Chondrocyte (in vitro differentiated cells): Measurements from ENCODE around the gene TSTD2. TPM values are rescaled to one million over a fixed set of nuclear protein-coding genes. Genes with fewer than 3 reads are reported as not detected.

Experiments used
- DNase-seq: peaks from one replicate; pipeline ENCODE4 v3.0.0; 2021; ENCODE audit warnings: mixed read lengths, low spot score
- H3K27ac Mint-ChIP-seq: one replicate; pipeline ENCODE4 v1.8.0; 2021; ENCODE audit warnings: mild to moderate bottlenecking, moderate library complexity, mixed read lengths; ENCODE audit not compliant: unreplicated experiment
- H3K27me3 Mint-ChIP-seq: 2 replicates; pipeline ENCODE4 v1.8.0; 2021; ENCODE audit warnings: low read depth, mixed read lengths
- H3K36me3 Mint-ChIP-seq: 2 replicates; pipeline ENCODE4 v1.8.0; 2021; ENCODE audit warnings: low read depth, mixed read lengths
- H3K4me1 Mint-ChIP-seq: 2 replicates; pipeline ENCODE4 v1.8.0; 2021; ENCODE audit warnings: low read depth, mild to moderate bottlenecking, mixed read lengths
- H3K4me3 Mint-ChIP-seq: one replicate; pipeline ENCODE4 v1.8.0; 2021; ENCODE audit warnings: mild to moderate bottlenecking, moderate library complexity, mixed read lengths; ENCODE audit not compliant: unreplicated experiment
- H3K9me3 Mint-ChIP-seq: 2 replicates; pipeline ENCODE4 v1.8.0; 2021; ENCODE audit warnings: low read depth, mixed read lengths
- total RNA-seq: library from RNA; stranded (reverse); gene quantifications from 3 replicates; pipeline ENCODE4 v1.2.1, GENCODE V29; 2021
- TF ChIP-seq, protein P1 (sequence below): fragments of 200-600 bp; sonication (generic); IDR thresholded peaks from 2 replicates; pipeline ENCODE4 v1.5.0; 2021; ENCODE audit warnings: antibody characterized with exemption, mild to moderate bottlenecking, moderate library complexity

TSTD2 gene
- total RNA-seq, 1 donor from 2014 or later = 19.6 TPM

DNA sequence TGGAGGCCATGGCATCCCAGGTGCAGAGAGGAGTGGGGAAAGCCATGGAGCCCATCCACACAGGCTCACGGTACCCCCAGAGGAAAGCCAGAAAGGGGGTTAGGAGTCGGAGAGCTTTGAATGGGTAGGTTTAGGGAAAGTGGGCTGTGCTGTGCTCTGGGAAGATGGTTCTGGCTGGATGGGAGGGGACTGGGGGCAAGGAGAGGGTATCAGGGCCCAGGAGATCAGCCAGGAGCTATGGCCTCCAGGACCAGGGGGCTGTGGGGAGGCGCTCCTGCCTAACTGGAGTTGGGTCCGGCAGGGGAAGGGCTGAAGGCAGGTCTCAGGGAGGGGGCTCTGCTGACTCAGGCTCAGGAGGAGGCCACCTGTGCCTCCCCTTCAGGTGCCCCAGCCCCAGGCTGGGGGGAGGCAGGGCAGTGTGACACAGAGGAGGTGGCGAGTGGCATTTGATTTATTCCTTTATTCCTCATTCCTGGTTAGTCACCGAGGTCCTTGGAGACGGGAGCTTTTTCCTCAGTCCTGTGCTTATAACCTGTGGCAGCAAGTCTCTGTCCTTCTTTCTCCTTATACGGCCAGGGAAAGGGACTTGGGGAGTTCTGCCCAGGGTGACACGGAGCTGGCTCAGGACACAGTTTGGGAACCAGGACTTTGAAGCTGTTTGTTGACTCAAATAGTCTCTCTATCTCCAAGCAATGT lies 60.8 kb downstream of the TSTD2 start:
- TF ChIP-seq, protein P1, sequence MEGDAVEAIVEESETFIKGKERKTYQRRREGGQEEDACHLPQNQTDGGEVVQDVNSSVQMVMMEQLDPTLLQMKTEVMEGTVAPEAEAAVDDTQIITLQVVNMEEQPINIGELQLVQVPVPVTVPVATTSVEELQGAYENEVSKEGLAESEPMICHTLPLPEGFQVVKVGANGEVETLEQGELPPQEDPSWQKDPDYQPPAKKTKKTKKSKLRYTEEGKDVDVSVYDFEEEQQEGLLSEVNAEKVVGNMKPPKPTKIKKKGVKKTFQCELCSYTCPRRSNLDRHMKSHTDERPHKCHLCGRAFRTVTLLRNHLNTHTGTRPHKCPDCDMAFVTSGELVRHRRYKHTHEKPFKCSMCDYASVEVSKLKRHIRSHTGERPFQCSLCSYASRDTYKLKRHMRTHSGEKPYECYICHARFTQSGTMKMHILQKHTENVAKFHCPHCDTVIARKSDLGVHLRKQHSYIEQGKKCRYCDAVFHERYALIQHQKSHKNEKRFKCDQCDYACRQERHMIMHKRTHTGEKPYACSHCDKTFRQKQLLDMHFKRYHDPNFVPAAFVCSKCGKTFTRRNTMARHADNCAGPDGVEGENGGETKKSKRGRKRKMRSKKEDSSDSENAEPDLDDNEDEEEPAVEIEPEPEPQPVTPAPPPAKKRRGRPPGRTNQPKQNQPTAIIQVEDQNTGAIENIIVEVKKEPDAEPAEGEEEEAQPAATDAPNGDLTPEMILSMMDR = no peak
- H3K27ac Mint-ChIP-seq = no peak overlapping the region
- no peak for DNase-seq
- peaks cover 29% of the 10 kb centered on the region for H3K27me3 Mint-ChIP-seq
- no peaks in the 10 kb centered on the region for H3K9me3 Mint-ChIP-seq
- no peaks in the 10 kb centered on the region for H3K4me1 Mint-ChIP-seq
- peaks cover 2% of the 10 kb centered on the region for H3K36me3 Mint-ChIP-seq
- no peak overlapping the region for H3K4me3 Mint-ChIP-seq

DNA sequence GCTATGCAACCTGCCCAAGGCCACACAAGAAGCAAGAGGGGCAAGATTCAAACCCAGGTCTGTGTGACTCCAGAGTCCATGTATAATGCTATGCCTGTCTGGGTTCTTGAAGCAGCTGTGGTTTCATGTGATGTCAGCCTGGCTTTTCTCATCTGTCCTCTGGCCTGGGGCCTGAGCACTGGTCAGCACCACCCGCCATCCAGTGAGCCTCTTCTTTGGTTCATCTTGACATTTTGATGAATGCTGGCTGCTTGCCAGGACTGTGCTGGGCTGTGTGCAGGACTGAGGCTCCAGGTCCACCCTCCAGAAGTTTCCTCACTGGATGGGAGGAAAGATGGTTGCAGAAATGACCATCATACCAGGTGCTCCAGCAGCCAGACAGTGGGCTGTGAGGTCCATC lies 61.5 kb downstream of the TSTD2 start:
- no peak overlapping the region for H3K4me3 Mint-ChIP-seq
- TF ChIP-seq, protein P1 = no peak
- no peaks in the 10 kb centered on the region for H3K4me1 Mint-ChIP-seq
- no peak for DNase-seq
- H3K36me3 Mint-ChIP-seq = peaks cover 2% of the 10 kb centered on the region
- peaks cover 26% of the 10 kb centered on the region for H3K27me3 Mint-ChIP-seq
- no peaks in the 10 kb centered on the region for H3K9me3 Mint-ChIP-seq
- H3K27ac Mint-ChIP-seq = no peak overlapping the region

DNA sequence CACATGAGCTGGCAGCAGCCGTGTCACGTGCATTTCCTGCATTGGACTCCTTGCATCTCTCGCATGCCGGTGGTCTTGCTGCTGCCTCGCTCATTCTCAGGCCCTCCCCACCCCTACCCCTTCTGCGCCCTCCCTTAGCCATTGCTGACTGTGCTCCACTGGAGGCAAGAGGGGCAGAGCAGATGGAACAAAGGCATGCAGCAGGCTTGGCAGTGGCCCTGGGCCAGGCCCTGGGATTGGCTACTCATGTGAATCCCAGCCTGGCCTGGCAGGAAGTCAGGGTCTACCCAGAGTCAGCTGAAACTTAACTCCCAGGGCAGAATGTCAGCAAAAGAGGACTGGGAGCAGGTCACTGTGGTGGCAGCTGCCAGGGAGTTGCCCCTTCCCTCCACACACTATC lies 62.3 kb downstream of the TSTD2 start:
- no peak for DNase-seq
- Mint-ChIP-seq H3K27ac (no peak overlapping the region), H3K36me3 (peaks cover 2% of the 10 kb centered on the region), H3K4me1 (no peaks in the 10 kb centered on the region), H3K9me3 (no peaks in the 10 kb centered on the region), H3K27me3 (peaks cover 24% of the 10 kb centered on the region), H3K4me3 (no peak overlapping the region)
- TF ChIP-seq, protein P1 = no peak

DNA sequence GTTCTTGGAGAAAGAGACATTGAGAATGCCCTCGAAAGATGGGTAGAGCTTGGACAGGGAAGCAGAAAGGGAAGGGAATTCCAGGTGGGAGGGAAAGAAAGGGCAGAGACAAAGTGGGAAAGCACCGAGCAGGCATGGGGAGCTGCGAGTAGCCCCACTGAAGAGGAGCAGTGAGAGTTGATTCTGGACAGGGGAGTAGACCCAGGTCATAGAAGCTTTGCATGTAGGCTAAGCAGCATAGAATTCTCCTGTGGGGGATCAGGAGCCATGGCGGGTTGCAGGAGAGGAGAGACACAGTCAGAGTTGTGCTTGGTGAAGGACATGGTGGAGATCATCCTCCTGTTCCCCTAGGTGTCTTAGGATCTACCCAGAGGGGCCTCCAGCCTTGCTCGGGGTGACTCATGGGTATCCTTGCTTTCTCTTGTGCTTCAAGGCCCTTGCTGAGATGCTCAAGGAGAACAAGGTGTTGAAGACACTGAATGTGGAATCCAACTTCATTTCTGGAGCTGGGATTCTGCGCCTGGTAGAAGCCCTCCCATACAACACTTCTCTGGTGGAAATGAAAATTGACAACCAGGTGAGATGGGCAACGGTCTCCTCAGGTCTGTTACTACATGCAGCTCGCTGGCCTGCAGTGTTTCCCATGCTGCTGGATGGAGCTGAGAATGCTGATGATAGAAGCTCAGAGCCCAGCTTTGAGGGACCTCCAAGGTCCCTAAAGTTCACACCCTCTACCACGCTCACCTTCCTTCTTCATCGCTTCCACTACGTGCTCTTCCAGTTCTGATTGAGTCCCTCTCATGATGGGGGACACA lies 64.5 kb downstream of the TSTD2 start:
- peaks cover 2% of the 10 kb centered on the region for H3K36me3 Mint-ChIP-seq
- H3K27me3 Mint-ChIP-seq = peaks cover 22% of the 10 kb centered on the region
- DNase-seq = no peak
- peaks cover 8% of the 10 kb centered on the region for H3K4me1 Mint-ChIP-seq
- no peaks in the 10 kb centered on the region for H3K9me3 Mint-ChIP-seq
- TF ChIP-seq, protein P1 = no peak
- no peak overlapping the region for H3K4me3 Mint-ChIP-seq
- H3K27ac Mint-ChIP-seq = no peak overlapping the region

DNA sequence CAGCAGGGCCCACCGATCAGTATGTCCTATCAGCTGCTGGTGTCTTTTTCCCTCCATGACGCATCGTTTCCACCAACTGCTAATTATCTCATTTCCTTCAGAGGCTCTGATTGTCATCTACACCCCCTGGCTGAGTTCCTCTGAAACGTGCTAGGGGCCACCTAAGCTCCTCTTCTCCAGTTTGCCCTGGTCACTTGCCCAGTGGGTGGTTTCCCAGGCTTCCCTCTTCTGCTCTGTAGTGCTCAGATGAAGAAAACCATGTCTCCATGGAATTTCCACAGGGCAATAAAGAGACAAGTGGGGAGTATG lies 65.3 kb downstream of the TSTD2 start:
- Mint-ChIP-seq H3K4me1 (peaks cover 12% of the 10 kb centered on the region), H3K36me3 (peaks cover 2% of the 10 kb centered on the region), H3K4me3 (no peak overlapping the region), H3K9me3 (no peaks in the 10 kb centered on the region), H3K27me3 (peaks cover 22% of the 10 kb centered on the region), H3K27ac (no peak overlapping the region)
- no peak for DNase-seq
- TF ChIP-seq, protein P1 = no peak
